Mucosa of descending colon (tissue), 3 donors: ENCODE results near the gene ERFL. TPM values are rescaled to one million over a fixed set of nuclear protein-coding genes. Genes with fewer than 3 reads are reported as not detected.

Source experiments
- ATAC-seq: fragments of 200-7000 bp; cut with Tn5 transposase; one replicate; pipeline ENCODE4 v1.9.1; 2020; ENCODE audit warnings: mild to moderate bottlenecking, moderate library complexity
- DNase-seq, 3 donors: peaks; one replicate each; pipeline ENCODE4 v3.0.0-alpha.2; 2020
- H3K36me3 ChIP-seq: fragments of 200-600 bp; one replicate; pipeline ENCODE4 v1.8.0; 2021; ENCODE audit warnings: low read depth, mild to moderate bottlenecking
- H3K4me1 ChIP-seq: fragments of 200-600 bp; one replicate; pipeline ENCODE4 v1.8.0; 2021; ENCODE audit warnings: low read depth, mild to moderate bottlenecking
- H3K4me3 ChIP-seq: fragments of 200-600 bp; one replicate; pipeline ENCODE4 v1.8.0; 2021; ENCODE audit warnings: mild to moderate bottlenecking
- H3K9me3 ChIP-seq: fragments of 200-600 bp; one replicate; pipeline ENCODE4 v1.8.0; 2021; ENCODE audit warnings: mild to moderate bottlenecking
- intact Hi-C, 2 donors: fragments of 100-400 bp; cut with DNase I in 1 of 2; cut with micrococcal nuclease in 1 of 2; formaldehyde crosslinking; loops; one replicate each; pipeline versions ENCODE4 v1.11.0 to v1.11.1; 2022; cut with DNase I, micrococcal nuclease
- total RNA-seq, 3 donors: library from RNA; stranded (reverse); fragmentation: NEBNext Ultra II Directional in 2 of 3; extraction: Animal tissue kit (Norgen Biotek cat#: 25700) in 2 of 3; gene quantifications; one replicate each; pipeline versions ENCODE4 v1.2.1 to v1.2.4, GENCODE V29; 2021 to 2023
- TF ChIP-seq, protein P1 (sequence below): fragments of 200-600 bp; IDR thresholded peaks from one replicate; pipeline ENCODE4 v1.8.0; 2022; ENCODE audit warnings: antibody characterized with exemption, mild to moderate bottlenecking
- donor health status: DM: no; HTN: no; CAD: no; lungs with moderate emphysema.
- donor health status: DM: no; HTN: no; CAD: no.
- donor health status: DM: no; HTN: yes; CAD: no.

ERFL gene
- total RNA-seq, 3 donors from 2014 or later, result 0.70 to 1.1 (median 0.98) TPM

DNA sequence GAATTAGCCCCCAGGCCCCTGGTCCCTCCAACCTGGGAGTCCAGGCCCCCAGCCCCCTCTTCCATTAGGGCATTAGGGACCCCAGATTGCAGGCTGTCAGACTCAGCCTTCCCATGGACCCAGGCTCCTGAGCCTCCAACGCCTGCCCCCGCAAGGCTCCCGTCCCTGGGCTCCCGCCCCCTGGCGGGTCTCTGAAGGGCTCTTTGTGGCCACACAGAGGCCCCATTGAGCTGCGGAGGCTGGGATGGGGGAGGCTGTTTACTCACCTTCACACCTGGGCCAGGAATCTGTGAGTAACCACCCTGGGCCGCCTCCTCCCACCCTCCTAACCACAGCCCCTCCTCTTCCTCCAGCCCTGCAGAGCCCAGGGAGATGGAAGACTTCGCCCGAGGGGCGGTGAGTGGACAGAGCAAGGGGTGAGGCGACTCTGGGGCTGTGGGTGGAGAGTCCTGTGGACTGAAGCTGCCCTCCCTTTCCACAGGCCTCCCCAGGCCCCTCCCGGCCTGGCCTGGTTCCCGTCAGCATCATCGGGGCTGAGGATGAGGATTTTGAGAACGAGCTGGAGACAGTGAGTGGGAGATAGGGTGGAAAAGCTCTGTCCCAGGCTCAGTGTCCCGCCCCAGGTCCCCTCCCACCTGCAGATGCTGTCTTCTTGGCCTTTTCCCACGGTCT is 40.4 kb downstream of the ERFL start:
- Histone ChIP-seq H3K4me1 (peaks cover 33% of the 10 kb centered on the region), H3K4me3 (no peak overlapping the region), H3K36me3 (no peaks in the 10 kb centered on the region), H3K9me3 (no peaks in the 10 kb centered on the region)
- DNase-seq, result peak; percentile 72 to 90 (median 78)
- peak; percentile 61 for ATAC-seq
- intact Hi-C loops, result no loop called here
- TF ChIP-seq, protein P1, sequence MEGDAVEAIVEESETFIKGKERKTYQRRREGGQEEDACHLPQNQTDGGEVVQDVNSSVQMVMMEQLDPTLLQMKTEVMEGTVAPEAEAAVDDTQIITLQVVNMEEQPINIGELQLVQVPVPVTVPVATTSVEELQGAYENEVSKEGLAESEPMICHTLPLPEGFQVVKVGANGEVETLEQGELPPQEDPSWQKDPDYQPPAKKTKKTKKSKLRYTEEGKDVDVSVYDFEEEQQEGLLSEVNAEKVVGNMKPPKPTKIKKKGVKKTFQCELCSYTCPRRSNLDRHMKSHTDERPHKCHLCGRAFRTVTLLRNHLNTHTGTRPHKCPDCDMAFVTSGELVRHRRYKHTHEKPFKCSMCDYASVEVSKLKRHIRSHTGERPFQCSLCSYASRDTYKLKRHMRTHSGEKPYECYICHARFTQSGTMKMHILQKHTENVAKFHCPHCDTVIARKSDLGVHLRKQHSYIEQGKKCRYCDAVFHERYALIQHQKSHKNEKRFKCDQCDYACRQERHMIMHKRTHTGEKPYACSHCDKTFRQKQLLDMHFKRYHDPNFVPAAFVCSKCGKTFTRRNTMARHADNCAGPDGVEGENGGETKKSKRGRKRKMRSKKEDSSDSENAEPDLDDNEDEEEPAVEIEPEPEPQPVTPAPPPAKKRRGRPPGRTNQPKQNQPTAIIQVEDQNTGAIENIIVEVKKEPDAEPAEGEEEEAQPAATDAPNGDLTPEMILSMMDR, result no peak

DNA sequence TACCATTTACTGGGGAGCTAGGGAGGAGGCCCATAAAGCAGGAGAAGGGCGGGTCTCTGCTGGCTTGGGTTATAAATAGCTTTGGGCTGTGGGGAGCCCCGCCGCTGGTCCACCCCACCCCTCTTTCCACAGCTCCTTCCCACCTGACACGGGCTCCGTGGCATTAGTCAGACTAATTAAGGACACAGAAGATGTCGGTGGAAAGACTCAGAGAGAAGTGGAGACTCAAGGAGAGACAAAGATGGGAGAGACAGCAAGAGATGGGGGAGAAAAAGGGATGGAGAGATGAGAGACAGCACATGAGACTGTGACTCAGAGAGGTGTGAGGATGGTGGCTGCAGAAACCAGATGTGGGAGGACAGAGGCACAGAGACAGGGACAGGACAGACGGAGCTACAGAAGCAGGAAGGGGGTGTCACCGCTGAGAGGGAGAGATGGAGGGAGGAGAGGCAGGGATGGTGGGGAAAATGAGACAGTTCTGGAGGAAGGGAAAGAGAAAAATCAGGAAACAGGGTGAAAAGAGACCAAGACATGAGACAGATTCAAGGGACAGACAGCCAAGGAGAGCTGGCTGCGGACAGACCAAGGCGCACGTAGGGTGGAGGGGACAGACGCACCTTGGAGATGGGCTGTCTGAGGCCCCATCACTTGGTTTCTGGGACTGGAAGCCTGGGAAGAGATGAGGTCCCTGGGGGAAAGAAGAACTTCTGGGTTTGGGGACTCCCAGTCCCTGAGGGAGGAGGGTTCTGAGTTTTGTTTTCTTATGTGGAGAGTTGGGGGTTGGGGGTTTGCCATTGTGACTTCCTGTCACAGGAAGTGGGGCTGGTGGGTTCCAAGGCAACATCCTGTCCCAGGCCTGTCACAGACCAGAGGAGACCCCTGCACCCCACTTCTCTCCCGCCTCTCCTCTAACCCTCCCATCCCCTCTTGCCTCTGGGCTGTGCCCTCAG is 41.2 kb downstream of the ERFL start:
- no peak overlapping the region for H3K4me3 ChIP-seq
- ATAC-seq, result peak; percentile 27
- no peaks in the 10 kb centered on the region for H3K9me3 ChIP-seq
- intact Hi-C loops, result no loop called here
- DNase-seq, result no peak
- peaks cover 36% of the 10 kb centered on the region for H3K4me1 ChIP-seq
- TF ChIP-seq, protein P1, result no peak
- no peaks in the 10 kb centered on the region for H3K36me3 ChIP-seq

DNA sequence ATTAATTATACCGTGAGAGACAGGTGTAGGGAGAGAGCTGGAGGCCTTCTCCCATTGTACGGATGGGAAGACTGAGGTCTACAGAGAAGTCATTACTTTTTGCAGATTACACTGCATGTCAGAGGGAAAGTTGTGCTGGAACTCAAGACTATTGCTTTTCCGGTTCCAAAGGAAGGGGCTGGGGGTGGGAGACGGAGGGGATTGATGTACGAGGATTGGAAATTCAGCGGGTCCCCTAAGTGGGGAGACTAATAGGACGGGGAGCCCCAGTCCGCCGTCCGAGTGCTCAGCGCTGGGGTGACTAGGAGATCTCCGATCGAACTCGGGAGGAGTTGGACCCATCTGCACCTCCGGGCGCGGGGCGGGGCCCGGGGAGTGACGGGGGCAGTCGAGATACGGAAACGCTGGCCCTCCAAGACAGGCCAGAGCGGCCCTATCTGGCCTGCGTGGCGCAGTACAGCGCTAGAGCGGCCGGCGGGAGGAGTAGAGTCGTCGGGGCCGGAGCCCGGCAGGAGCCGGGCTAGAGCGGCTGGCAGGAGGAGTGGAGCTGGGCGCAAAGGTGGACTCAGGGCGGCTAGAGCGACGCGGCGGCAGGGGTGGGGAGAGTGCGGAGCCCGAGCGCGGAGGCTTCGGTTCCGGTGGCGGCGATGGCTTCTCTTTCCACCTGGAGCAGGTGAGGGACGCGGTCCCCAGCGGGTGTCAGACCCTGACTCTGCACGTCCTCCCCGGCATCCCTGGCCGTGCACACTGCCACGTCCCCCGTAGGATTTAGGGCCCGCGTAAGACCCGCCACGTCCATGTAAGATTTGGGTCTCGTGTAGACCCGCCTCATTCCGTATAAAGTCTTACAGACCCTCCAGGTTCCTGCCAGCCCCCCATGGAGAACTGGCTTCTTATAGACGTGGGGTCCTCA is 44.2 kb downstream of the ERFL start:
- TF ChIP-seq, protein P1, result no peak
- ATAC-seq (peak; percentile 87), DNase-seq (peak; percentile 94 to 99 (median 98))
- peaks cover 36% of the 10 kb centered on the region for H3K4me1 ChIP-seq
- H3K4me3 ChIP-seq, result peak overlapping the region; percentile 93
- intact Hi-C loops, result no loop called here
- no peaks in the 10 kb centered on the region for H3K36me3 ChIP-seq
- no peaks in the 10 kb centered on the region for H3K9me3 ChIP-seq

DNA sequence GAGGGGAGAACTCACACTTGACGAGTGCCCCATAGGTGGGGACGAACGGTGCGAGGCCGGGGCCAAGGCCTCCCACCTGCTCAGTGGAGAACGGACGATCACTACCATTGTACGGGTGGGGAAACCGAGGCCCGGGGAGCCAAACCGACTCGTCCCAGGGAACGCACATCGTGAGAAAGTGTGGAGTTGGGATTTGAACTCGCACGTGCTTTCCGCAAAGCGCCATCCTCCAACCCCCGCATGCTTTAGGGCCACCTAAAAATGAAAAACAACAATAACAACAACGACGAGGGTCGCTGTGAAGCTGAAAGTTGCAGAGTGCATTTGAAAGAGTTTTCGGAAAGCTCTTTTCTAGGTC is 44.8 kb downstream of the ERFL start:
- DNase-seq, result no peak
- H3K36me3 ChIP-seq, result no peaks in the 10 kb centered on the region
- TF ChIP-seq, protein P1, result no peak
- peaks cover 36% of the 10 kb centered on the region for H3K4me1 ChIP-seq
- H3K9me3 ChIP-seq, result no peaks in the 10 kb centered on the region
- intact Hi-C loops, result no loop called here
- ATAC-seq, result no peak
- H3K4me3 ChIP-seq, result peak overlapping the region; percentile 93
